ENCODE data around the gene MORF4L1.
"Not testable (repeated sequence)": the region's sequence is repeated elsewhere in the genome, so short reads cannot be mapped to it uniquely, and the experiment has no call there.

MORF4L1 gene

DNA sequence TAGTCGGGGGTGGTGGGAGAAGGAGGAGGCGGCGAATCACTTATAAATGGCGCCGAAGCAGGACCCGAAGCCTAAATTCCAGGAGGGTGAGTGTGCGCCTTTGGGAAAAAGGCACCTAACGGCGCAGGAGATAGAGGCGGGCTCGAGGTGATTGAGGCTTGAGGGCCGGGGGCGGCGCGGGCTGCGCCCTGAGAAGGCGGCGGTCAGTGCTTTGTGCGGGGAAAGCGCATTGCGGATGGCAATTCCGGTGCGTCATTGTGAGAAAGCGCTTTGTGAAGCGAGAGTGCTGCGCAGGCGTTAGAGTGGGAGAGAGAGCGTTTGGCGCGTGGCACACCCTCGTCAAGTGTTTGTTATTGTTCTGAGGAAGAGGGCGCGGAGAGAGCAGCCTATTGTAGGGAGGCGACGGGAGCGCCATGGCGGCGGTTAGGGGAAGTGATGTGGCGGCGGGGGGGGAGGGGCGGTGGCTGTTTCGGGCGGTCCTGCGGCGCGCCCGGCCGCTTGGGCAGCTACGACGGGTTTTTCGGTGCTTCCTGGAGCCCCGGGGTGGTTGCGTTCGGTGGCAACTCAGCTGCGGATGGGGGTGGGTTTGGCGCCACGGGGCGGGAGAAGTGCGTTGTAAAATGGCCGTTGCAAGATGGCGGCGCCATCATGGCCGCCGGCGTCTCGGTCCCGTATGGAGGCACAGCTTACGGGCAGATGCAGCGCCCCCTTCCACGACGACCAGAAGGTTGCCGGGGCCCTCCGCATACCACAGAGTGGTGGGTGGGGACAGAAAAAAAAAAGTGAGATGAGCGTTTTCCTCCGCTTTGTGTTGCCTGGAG, 492 bp downstream of the MORF4L1 start:
- DNase-seq (ENCODE audit: low read depth), result peak; percentile 96
- TF ChIP-seq MAX (IDR thresholded peaks at IDR 0.05; ENCODE audit: low read depth, low read length) (peak; percentile 62), POLR2A (IDR thresholded peaks at IDR 0.05; ENCODE audit: extremely low read depth, insufficient read length) (peak; percentile 82), MYC (IDR thresholded peaks at IDR 0.05; ENCODE audit: low read depth, low read length) (peak; percentile 83)
- TF ChIP-seq, protein P1, sequence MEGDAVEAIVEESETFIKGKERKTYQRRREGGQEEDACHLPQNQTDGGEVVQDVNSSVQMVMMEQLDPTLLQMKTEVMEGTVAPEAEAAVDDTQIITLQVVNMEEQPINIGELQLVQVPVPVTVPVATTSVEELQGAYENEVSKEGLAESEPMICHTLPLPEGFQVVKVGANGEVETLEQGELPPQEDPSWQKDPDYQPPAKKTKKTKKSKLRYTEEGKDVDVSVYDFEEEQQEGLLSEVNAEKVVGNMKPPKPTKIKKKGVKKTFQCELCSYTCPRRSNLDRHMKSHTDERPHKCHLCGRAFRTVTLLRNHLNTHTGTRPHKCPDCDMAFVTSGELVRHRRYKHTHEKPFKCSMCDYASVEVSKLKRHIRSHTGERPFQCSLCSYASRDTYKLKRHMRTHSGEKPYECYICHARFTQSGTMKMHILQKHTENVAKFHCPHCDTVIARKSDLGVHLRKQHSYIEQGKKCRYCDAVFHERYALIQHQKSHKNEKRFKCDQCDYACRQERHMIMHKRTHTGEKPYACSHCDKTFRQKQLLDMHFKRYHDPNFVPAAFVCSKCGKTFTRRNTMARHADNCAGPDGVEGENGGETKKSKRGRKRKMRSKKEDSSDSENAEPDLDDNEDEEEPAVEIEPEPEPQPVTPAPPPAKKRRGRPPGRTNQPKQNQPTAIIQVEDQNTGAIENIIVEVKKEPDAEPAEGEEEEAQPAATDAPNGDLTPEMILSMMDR (IDR thresholded peaks at IDR 0.05; ENCODE audit: low read depth, low read length), result peak; percentile 61
- peak overlapping the region; percentile 98 for H3K4me3 ChIP-seq (ENCODE audit: low read depth, low read length)

DNA sequence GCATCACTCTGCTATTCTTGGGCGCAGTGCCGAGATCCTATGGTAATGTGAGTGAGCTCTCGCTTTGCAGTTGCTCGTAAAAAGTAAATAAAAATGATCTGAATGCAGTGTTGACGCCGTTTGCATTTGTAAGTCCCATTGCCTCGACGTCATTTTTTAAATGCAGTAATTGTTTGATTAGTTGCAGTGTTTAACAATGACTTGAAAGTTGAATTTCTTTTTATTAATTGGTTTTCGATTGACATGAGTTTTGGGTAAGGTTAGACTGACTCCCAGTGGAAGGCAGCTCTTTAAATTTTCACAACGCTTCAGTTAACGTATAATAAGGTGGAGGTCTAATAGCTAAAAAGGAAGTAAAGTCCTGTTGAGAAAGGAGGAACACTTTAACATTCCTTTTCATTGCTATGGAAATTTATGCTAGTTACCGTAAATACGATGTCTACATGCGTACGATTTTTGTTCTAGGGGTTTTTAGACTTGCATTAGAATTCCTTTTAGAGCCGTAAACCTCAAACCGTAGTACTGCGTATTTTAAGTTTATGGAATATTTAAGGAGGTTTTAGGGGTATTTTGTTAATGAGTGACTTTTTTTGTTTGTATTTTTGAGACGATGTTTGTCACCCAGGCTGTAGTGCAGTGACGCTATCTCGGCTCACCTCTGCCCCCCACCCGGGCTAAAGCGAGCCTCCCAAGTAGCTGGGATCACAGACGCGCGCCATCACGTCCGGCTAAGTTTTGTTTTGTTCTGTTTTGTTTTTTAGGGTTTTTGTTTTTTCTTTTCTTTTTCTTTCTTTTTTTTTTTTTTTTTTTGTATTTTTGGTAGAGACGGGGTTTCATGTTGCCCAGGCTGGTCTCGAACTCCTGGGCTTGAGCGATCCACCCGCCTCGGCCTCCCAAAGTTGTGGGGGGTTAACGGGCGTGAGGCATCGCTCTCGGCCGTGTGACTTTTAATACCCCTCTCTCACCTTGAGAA, 1.4 kb downstream of the MORF4L1 start:
- TF ChIP-seq POLR2A (IDR thresholded peaks at IDR 0.05; ENCODE audit: extremely low read depth, insufficient read length), result no peak
- no peak for TF ChIP-seq MAX (IDR thresholded peaks at IDR 0.05; ENCODE audit: low read depth, low read length)
- no peak for TF ChIP-seq MYC (IDR thresholded peaks at IDR 0.05; ENCODE audit: low read depth, low read length)
- TF ChIP-seq, protein P1 (IDR thresholded peaks at IDR 0.05; ENCODE audit: low read depth, low read length), result no peak
- DNase-seq (ENCODE audit: low read depth), result peak; percentile 61
- peak overlapping the region; percentile 98 for H3K4me3 ChIP-seq (ENCODE audit: low read depth, low read length)

DNA sequence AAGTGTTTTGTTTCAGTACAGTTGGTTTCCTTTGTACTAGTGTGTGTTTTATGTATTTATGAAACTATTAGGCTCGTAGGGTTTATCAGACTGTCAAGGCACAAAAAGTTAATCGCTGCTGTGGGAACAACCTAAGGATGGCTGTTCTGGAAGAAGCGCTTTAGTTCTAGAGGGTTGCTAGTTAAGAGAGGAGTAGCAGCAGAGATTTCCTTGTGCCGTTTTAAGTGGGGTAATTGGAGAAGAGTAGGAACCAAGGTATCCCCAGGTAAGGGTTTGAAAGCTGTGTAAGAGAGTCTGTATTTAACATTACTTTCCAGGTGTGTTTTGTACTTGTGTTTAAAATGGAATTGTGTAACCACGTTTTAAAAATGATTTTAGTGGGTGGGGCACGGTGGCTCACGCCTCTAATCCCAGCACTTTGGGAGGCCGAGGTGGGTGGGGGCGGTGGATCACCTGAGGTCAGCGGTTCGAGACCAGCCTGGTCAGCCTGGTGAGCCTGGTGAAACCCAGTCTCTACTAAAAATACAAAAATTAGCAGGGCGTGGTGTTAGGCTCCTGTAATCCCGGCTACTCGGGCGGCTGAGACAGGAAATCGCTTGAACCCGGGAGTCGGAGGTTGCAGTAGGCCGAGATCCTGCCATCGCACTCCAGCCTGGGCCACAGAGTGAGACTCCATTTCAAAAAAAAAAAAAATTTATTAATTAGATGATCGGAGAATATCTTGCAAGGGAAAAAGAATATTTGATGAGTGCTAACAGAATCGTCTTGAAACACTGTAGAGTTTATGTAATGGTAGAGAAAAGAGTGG, 2.6 kb downstream of the MORF4L1 start:
- no peak for TF ChIP-seq POLR2A (IDR thresholded peaks at IDR 0.05; ENCODE audit: extremely low read depth, insufficient read length)
- TF ChIP-seq, protein P1 (IDR thresholded peaks at IDR 0.05; ENCODE audit: low read depth, low read length), result no peak
- TF ChIP-seq MAX (IDR thresholded peaks at IDR 0.05; ENCODE audit: low read depth, low read length), result no peak
- TF ChIP-seq MYC (IDR thresholded peaks at IDR 0.05; ENCODE audit: low read depth, low read length), result no peak
- peak overlapping the region; percentile 98 for H3K4me3 ChIP-seq (ENCODE audit: low read depth, low read length)
- no peak for DNase-seq (ENCODE audit: low read depth)

DNA sequence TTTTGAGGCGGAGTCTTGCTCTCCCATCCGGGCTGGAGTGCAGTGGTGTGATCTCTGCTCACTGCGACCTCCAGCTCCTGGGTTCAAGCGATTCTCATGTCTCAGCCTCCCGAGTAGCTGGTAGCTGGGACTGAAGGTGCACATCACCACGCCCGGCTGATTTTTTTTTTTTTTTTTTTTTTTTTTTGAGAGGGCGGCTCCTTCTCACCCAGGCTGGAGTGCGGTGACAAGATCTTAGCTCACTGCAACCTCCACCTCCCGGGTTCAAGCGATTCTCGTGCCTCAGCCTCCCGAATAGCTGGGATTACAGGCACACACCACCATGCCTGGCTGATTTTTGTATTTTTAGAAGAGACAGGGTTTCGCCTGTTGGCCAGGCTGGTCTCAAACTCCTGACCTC, 4.3 kb downstream of the MORF4L1 start:
- peak overlapping the region; percentile 45 for H3K4me3 ChIP-seq (ENCODE audit: low read depth, low read length)
- not testable (repeated sequence) for DNase-seq (ENCODE audit: low read depth)

DNA sequence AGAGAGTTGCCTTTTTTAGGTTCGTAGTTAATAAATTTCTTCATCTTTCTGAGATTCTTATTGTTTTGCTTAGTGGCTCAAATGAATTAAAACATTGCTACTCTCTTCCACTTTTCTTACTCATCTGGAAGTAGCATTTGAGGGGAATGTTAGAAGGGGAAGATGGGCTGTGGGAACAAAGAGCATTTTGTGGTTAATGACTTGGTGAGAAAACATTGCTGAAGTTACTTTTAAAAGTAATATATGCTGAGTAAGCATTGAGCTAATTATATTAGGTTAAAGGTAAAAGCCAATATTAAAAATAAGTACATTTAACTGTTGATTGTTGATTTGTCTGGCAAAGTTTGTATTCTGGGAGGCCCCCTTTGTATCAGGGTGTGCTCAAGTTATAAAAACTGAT, 5.7 kb downstream of the MORF4L1 start:
- peak; percentile 50 for DNase-seq (ENCODE audit: low read depth)

More for the DNA sequence above, 5.7 kb downstream of the MORF4L1 start:
- no peak for TF ChIP-seq MYC (IDR thresholded peaks at IDR 0.05; ENCODE audit: low read depth, low read length)
- no peak for TF ChIP-seq POLR2A (IDR thresholded peaks at IDR 0.05; ENCODE audit: extremely low read depth, insufficient read length)
- TF ChIP-seq MAX (IDR thresholded peaks at IDR 0.05; ENCODE audit: low read depth, low read length), result no peak
- TF ChIP-seq, protein P1 (IDR thresholded peaks at IDR 0.05; ENCODE audit: low read depth, low read length), result no peak
- H3K4me3 ChIP-seq (ENCODE audit: low read depth, low read length), result peak overlapping the region; percentile 37
